ENCODE results near the gene ARF1.

The ARF1 gene

GRCh38 chr1:228082214-228082917 is at the start of gene ARF1:
Gene ARF1, plus strand, starts transcription at chr1:228082708. Its CDS starts 14,407 bp downstream, at chr1:228097115.
- DNase-seq (ENCODE audit: low read depth) = peak; percentile 68
- no peak for TF ChIP-seq CTCF (IDR thresholded peaks at IDR 0.05; ENCODE audit: control insufficient read depth, insufficient read depth, low read depth, low read length, missing control alignments)

GRCh38 chr1:228033376-228033775 is 49.1 kb upstream of the ARF1 start:
- DNase-seq (ENCODE audit: low read depth) = no peak
- H3K4me3 ChIP-seq (ENCODE audit: control insufficient read depth, low read depth, low read length) = no peak overlapping the region
- TF ChIP-seq CTCF (IDR thresholded peaks at IDR 0.05; ENCODE audit: control insufficient read depth, insufficient read depth, low read depth, low read length, missing control alignments) = no peak

More at GRCh38 chr1:228082214-228082917, at the start of gene ARF1:
- H3K4me3 ChIP-seq (ENCODE audit: control insufficient read depth, low read depth, low read length) = peak within 1 kb of the TSS; percentile 93

- H3K4me3 ChIP-seq (ENCODE audit: control insufficient read depth, low read depth, low read length) = no peak overlapping the region
- no peak for TF ChIP-seq CTCF (IDR thresholded peaks at IDR 0.05; ENCODE audit: control insufficient read depth, insufficient read depth, low read depth, low read length, missing control alignments)
- no peak for DNase-seq (ENCODE audit: low read depth)
Observed at GRCh38 chr1:228034954-228035837, 47.3 kb upstream of the ARF1 start.

GRCh38 chr1:228035844-228036243 is 46.7 kb upstream of the ARF1 start:
- TF ChIP-seq CTCF (IDR thresholded peaks at IDR 0.05; ENCODE audit: control insufficient read depth, insufficient read depth, low read depth, low read length, missing control alignments) = no peak
- H3K4me3 ChIP-seq (ENCODE audit: control insufficient read depth, low read depth, low read length) = no peak overlapping the region
- DNase-seq (ENCODE audit: low read depth) = no peak

GRCh38 chr1:228036701-228037231 is 45.7 kb upstream of the ARF1 start:
- no peak for TF ChIP-seq CTCF (IDR thresholded peaks at IDR 0.05; ENCODE audit: control insufficient read depth, insufficient read depth, low read depth, low read length, missing control alignments)
- no peak for DNase-seq (ENCODE audit: low read depth)
- no peak overlapping the region for H3K4me3 ChIP-seq (ENCODE audit: control insufficient read depth, low read depth, low read length)
